Germinal center (tissue), 1 donor: ENCODE results near the gene PRODH.
"Not testable (repeated sequence)": the region's sequence is repeated elsewhere in the genome, so short reads cannot be mapped to it uniquely, and the experiment has no call there.

Source experiments
- DNase-seq: peaks from one replicate; pipeline ENCODE4 v3.0.0; 2012; ENCODE audit warnings: mixed read lengths, low spot score

PRODH gene, protein sequence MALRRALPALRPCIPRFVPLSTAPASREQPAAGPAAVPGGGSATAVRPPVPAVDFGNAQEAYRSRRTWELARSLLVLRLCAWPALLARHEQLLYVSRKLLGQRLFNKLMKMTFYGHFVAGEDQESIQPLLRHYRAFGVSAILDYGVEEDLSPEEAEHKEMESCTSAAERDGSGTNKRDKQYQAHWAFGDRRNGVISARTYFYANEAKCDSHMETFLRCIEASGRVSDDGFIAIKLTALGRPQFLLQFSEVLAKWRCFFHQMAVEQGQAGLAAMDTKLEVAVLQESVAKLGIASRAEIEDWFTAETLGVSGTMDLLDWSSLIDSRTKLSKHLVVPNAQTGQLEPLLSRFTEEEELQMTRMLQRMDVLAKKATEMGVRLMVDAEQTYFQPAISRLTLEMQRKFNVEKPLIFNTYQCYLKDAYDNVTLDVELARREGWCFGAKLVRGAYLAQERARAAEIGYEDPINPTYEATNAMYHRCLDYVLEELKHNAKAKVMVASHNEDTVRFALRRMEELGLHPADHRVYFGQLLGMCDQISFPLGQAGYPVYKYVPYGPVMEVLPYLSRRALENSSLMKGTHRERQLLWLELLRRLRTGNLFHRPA

DNA sequence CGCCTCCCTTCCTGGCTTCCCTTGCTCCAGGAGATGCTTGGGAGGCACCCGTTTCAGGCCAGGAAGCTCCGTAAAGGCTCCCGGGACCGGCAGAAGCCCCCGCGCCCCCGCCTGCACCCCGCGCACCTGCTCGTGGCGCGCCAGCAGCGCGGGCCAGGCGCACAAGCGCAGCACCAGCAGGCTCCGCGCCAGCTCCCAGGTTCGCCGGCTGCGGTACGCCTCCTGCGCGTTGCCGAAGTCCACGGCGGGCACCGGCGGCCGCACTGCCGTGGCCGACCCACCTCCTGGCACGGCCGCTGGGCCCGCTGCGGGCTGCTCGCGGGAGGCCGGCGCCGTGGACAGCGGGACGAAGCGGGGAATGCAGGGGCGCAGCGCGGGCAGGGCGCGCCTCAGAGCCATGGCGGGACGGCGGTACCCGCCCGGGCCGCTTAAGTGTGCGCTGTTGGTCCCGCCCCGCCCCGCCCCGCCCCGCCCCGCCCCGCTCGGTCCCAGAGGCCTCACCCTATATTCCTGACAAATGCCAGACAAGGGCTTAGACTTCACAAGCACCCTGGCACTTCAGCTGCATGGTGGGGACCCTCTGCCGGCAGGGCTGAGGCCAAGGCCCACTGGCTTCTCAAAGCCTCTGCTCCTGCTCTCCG is at the start of gene PRODH:
Gene PRODH (minus strand): TSS at position 405 of the 641 bp plus-strand sequence. CDS start 6 bp downstream, at position 399.
- no peak for DNase-seq

DNA sequence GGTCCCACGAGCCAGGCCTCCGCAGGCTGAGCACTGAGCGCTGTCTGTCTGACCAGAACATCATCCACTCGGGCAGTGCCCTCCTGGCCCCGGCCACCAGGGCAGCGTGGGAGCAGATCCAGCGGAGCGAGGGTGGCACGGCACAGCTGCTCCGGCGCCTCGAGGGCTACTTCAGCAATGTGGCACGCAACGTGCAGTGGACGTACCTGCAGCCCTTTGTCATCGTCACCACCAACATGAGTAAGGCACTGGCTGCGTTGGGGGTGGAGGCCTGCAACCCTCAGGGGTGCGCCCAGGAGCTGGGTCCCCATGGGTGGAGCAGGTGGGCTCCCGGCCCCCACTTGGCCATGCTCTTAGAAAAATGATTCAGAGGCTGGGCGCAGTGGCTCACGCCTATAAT is 49.7 kb upstream of the PRODH start:
- no peak for DNase-seq

DNA sequence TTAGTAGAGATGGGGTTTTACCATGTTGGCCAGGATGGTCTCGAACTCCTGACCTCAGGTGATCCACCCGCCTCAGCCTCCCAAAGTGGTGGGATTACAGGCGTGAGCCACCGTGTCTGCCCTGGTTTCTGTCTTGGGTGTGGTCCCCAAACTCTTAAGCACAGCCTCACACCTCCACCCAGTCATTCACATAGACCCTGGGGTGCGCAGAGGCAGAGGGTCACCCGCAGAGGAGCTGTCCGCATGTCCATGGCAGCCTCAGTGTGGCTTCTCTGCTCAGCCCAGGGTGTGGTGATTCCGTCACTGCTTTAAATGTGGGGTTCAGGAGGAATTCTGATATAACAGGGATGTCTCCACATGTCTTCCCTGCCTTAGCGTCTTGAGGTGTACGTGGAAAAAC is 48.5 kb upstream of the PRODH start:
- DNase-seq = no peak

DNA sequence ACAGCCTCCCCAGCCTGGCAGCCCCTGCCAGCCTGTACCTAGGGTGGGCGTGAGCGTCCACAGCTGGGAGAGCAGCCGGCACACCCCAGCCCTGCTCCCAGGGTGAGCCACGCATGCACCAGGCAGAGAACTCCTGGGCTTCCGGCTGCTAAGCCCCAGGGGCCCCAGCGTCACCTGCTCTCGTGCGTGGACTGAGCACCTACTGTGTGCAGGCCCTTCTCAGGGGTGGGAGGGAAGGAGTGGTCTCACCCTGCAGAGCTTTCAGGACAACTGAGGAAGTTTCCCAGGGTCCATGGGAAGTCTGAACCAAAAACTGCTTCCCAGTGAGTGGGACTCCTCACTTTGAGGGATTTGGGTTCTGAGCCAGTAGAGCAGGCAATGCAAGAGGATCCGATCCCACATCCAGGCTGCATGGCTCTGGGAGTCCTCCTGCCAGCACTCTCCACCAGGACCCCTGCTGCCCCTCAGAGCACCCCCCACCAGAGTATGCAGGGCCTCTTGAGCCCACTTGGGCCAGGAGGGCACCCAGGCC is 47.1 kb upstream of the PRODH start:
- DNase-seq = no peak

DNA sequence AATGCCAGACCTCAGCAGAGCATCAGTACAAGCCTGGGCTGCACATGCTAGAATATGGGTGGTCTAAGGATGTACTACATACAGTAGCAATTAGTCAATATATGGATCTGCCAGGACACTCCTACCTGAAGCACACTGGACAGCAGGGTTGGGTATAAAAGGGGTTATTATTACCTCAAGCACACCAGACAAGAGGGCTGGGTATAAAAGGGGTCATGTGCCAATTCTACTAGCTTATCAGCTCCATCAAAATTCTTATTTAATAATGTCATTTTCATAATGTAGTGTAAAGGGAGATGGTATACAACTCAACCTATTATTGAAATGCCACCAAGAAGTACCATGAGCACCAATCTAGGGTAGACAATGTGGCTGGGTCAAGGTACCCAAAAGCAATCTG is 44.7 kb upstream of the PRODH start:
- no peak for DNase-seq

DNA sequence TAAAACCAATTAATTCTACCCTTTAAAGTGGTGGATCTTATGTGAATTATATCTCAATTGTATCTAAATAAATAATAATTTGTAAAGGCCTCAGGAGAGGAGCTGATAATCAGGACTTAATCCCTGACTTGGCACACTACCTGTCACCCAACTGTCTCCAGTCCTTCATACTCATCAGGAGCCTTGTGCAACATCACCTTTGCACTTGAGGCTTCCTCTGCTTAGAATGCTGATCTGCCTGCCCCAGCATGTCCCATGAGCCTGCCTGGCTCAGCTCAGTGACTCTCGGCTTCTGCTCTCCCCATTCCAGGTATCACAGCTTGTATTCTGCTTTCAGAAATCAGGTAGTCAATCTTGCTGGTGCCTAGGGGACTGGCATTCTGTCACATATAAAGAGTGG is 43.9 kb upstream of the PRODH start:
- no peak for DNase-seq

DNA sequence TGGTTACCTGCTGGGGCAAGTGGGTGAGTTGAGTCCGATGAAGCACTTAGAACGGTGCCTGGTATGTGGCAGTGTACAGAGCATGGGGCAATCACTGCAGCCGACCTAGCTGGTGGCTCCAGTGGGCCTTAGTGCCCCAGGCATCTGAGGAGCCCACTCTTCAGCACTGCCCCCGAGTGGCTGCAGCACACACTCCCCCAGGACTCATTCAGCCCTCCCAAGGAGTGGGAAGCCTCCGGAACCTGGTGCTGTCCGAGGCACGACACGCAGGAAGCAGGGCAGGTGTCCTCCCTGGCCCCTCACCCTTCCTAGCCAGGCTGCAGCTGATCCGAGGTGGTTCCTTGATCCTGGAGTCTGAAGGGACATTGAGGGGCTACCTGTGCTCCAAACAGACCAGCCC is 42.4 kb upstream of the PRODH start:
- no peak for DNase-seq

DNA sequence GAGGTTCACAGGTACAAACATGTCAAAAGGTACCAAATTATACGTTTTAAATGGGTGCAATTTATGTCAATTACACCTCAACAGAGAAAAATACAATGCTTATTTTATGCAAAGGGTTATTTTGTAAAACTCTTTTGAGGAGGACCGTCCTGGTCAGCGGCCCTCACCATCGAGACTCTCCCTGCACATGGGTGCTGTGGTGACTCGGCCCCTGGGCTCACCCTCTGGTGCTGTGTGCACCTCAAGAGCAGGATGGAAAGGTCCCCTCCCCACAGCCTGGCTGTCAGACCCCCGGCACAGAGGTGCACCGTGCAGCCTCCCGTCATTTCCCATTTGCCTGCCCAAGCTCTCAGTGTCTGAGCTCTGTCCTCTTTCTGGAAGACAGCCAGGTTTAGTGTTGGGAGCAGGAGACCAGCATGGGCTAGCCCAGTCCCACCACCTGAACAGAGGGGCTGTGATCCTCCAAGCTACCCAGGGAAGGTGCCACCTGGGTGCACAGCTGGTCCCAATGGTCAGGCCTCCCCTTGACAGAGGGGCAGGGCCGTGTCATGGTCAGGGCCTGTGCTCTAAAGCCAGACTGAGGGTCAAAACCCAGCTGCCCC is 41.8 kb upstream of the PRODH start:
- no peak for DNase-seq

DNA sequence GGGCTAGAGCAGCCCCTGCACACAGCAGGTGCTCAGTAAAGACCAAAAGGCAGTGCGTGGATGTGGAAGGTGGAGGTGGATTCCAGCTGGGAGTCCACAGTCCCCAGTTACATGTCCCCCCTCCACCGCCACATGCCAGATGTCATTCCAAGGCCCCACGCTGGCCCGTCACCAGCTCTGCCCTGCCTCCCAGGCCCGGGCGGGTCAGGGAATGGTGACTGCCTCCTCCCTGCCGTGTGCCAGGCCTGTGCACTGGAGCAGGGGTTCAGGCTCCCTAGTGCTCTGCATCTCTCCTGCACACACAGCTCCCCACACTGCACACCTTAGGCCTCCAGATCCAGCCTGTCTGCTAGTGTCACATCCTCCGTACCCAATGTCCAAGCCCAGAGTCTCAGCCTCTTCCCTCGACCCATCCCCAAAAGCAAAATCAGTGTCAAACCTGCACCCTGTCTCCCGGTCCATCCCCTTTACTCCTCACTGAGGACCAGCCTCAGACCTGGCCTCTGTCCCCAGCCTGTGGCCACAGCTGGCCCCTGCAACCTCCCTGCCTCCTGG is 40.2 kb upstream of the PRODH start:
- no peak for DNase-seq

DNA sequence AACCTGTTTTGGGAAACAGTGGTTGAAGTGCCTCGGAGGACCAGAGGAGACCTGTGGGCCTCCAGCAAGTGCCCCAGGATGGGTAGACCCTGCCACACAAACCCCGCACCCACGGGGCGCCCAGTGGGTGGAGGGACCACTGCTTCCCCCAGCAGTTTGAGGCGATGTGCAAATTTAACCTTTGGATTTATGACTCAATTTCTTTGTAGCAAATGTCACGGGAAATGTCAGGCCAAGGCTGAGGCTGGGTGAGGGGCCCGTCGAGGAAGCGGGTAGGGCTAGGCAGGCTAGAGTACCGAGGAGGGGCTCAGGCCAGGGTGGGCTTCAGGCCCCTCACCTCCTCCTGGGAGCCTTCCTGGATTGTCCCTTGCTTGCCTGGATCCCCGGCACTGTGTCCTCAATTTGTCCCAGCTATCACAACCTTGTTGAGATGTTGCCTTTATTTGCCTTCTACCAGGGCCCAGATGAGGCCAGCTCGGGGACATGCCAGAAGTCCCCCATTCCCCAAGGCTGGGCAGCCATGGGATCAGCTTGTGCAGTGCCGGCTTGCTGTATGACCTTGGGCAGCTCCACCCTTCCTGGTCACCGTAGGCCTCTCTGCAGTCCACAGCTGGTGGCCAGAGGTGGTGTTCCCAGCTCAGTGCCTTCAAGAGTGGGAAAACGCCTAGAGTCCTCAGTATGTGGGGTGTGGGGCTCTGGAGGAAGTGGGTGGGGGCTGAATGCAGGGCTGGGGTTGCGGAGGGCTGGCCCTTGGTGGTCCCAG is 39.5 kb upstream of the PRODH start:
- DNase-seq = no peak

DNA sequence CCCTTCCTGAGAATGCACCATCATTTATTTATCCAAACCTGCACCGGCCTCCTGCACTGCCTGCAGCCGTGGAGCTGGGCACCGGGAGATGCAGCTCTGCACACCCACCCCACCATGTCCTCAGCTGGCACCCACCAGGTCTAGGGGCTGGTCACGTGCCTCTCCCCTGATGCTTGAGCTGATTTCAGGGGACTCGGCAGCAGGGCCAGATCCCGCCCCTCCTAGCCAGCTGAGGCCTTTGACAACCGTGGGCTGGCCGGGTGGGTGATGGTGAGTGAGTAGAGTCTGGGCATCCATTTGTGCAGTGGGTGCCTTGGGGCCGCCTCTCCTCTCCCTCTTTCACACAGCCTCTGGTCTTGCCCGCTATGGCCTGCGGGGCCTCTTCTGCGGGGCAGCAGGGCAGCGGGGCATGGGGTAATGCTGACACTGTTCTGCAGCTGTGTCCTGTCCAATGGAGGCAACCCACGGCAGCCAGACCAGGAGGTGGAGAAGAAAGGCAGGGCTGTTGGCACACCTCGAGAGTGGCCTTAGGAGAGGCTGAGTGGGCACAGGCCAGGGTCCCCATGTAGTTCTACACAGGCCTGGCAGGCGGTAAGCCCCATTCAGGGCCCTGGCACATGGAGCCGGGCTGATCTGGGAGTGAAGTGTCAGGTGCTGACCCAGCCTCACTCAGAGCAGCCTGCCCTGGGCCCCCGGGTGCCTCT is 38.5 kb upstream of the PRODH start:
- DNase-seq = no peak

DNA sequence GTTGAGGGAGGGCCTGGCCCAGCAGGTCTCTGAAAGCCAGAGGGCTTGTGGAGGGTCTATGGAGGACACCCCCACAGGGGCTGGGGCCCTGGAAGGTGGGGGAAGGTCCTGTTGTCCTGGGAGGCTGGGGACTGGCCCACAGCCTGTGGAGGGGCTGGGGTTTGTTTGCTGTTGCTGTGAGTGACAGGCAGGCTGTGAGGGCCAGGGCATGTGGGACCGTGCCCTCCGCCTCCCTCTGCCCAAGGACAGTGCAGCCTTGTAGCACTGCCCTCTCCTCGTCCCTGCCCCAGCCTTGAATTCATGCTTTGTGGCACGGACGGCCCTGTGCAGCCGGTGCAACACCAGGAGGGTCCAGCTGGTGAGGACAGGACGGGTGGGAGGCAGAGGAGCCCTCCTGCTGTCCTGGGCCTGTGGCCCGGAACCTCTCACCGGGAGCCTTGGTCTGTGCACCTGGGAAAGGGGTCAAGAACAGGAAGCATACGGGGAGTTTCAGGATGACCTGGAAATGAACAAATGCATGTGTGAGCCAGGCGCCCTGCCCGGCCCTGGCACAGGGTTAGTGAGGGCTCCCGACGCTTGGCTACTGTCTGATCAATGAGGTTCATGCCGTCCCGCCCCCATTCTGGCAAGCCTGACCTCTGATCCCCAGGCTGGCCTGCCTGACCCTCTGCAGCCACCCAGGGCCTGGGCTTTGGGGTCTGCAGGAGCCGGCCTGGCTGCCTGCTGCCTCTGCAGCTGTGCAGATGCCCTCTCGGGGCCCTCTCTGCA is 37.4 kb upstream of the PRODH start:
- no peak for DNase-seq

DNA sequence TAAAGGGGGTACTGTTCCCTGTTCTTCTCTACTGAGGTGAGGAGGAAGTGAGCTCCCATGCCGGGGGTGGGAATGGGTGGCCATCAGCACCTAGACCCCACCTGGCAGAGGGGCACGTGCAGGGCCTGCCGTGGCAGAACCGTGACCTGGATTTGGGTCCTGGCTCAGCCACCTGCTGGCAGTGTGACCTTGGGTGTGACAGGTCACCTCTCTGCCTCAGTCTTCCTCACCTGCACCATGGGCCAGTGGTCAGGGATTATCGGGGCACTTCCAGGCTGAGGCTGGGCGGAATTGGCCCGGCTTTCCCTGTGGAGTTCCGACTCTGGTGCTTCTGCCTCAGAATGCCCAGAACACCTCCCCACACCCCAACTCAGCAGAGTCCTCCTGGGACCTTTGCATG is 36.5 kb upstream of the PRODH start:
- DNase-seq = not testable (repeated sequence)

DNA sequence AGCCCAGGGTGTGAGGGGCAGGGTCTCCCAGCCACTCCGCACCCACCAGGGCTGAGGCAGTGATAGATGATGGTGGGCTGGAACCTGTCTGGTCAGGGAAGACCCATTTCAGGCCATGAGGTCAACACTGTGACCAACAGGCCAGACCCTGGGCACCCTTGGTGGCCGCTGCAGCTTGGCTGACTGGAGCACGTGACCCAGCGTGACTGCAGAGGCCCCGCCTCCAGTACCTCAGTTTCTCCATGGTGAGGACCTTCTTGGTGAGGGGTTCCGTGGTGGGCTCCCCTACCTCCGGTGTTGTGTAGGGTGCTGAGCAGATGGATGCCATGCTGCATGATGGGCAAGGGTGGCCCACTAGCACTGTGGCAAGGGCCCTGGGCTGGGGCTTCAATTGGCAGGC is 35.9 kb upstream of the PRODH start:
- not testable (repeated sequence) for DNase-seq

DNA sequence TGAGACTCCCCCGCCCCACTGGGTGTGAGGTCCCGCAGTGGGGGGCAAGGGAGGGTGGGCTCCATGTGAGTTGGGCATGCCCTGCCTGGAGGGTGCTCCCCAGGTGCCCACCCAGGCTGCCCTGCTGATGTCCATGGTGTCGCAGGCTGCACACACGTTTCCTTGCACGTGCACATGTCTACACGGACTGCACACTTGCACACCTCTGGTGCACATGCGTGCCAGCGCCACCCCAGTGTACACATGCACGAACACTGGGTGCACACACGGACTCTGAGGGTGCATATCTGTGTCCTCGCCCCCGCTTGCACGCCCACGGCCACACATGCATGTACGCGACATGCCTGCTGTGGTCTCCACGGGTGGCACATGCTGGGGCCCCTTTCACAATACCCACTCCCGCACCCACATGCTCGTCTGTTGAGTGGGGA is 35.2 kb upstream of the PRODH start:
- DNase-seq = no peak

DNA sequence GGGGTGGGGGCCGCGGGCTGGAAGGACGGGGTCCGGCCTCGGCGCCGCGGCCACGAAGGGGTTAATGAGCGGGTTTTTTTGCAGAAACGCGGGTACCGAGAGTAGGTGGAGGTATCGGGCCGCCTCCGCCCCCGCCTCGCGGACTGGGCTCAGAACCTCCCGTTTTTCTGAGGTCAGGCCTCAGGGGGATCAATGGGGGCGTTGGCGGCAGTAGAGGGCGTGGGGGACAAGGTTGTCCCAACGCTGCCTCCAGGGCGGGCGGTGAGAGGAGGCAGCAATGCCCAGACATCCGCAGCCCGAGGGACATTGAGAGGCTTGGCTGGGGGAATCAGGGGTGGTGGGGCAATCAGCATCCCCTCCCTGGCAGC is 34.8 kb upstream of the PRODH start:
- DNase-seq = no peak

DNA sequence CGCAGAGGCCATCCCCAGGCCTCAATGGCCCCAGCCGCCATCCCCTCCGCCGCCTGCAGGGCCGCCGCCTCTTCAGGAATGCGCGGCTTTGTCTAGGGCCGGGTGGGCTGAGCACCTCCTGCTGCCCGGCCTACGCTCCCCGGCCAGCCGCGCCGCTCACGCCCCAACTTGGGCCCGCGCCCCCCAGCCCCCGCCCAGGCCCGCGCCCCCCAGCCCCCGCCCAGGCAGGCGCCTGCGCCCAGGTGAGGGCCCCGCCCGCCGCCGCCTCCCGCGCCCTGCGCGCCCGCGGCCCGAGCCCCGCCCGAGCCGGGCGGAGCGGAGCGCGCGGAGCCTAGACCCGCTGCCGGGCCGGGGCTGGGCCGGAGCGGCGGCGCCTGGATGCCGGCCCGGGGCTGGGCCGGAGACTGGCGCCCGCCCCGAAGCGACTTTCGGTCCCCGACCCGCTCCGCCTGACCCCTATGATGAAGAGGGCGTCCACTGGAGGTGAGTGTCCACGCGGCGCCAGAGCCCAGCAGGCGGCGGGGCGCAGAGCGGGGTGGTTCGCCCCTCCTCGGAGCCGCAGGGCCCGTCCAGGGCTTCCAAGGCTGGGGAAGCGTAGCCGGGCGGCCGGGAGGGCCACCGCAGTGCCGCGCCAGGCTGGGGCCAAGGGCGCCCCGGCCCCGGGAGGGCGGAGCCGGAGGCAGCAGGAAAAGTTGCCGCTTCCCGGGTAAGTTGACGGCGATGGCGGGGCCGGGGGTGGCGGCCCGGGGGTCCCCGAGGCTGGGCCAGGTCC is 34.3 kb upstream of the PRODH start:
- no peak for DNase-seq

DNA sequence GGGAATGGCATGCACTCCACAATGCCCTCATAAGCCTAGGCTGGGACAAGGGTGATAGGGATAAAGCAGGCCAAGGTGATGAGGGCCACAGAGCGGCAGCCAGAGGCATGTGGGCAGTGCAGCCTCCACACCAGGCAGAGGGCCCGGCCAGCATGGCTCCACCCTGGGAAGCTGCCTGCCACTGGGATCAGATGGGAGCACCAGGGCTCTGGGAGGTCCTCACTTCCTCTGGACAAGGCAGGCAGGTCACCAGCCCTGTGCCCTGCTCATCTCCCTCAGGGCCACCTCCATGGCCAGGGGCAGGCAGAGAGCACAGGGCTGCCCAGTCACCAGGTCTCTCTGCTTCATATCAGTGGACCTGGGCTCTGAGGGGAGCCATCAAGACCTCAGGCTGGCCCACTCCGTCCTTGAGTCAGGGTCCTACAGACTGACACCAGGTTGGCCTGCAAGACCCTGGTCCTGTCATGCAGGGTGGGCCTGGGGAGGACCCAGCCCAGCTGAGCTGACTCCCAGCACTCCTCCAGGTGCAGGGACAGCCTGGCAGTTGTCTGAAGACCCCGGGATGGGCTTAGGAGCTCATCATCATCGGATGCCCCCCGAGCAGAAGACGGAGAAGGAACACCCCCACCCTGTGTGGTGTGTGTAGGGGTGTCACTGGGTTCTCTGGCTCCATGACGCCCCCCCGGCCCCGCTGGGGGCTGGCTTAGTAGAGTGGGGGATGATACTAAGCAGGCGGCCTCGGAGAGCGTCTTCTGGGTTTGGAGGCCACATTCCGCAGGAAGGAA is 33.3 kb upstream of the PRODH start:
- not testable (repeated sequence) for DNase-seq
